ENCODE measurements around the gene SIRPB2. TPM values are rescaled to one million over a fixed set of nuclear protein-coding genes. Genes with fewer than 3 reads are reported as not detected.

SIRPB2 gene
- total and polyA plus RNA-seq, 2 of the 8 experiments (the other 6 are each of a cell fraction or from before 2014, with no cell fraction given), result 0.28 TPM; not detected in 1

DNA sequence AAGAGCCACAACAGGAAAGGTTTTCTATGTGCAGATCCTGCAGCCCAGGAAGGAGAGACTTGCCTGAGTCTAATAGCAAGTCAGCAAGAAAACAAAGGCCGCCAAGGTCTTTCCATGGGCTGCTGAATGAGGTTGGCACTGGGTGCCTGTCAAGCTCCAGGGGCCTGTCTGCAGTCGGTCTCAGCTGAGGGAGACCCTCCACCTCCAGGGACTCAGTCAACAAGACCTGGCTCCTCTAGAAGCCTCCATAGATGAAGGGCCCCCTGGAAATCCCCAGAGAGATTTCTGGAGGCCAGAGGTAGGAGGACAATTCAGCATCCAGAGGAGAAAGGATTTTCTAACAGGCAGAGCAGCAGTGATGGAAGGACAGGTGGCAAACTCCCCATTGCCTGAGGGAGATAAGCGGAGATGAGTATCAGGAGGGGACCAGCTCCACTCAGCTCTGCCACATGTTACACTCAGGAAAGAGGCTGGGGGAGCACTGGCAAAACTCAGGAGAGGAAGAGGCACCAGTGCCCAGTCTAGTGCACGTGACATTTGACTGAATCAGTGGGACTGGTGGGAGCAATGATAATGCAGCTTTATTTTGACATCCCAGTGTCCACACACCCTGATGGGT is 64.9 kb downstream of the SIRPB2 start:
- Histone ChIP-seq H3K9ac (replicated peaks in 1 of 4; ENCODE audit: extremely low read depth in 1 of 4, low read depth in 3 of 4, low read length in 3 of 4) (no peak overlapping the region), H3K79me2 (ENCODE audit: control insufficient read depth in 1 of 2, insufficient read depth in 2 of 2, low read length in 2 of 2) (no peaks in the 10 kb centered on the region), H2AK5ac (ENCODE audit: low read depth, low read length) (peak overlapping the region; percentile 4; the same call in 1 of the 2 replicates), H2BK5ac (ENCODE audit: low read depth, low read length) (peak overlapping the region; percentile 76; the same call in 1 of the 2 replicates), H3K14ac (ENCODE audit: insufficient read length) (no peak overlapping the region), H2BK120ac (replicated peaks; ENCODE audit: low read depth, low read length) (peak overlapping the region; percentile 91), H3K27ac (ENCODE audit: low read depth, low read length) (peak overlapping the region; percentile 28; the same call in 1 of the 2 replicates), H3K4me1 (replicated peaks in 1 of 4; ENCODE audit: control insufficient read depth in 3 of 4, insufficient read depth in 4 of 4, low read length in 3 of 4) (peaks cover 7 to 21% (median 12%) of the 10 kb centered on the region in 4 experiments; a peak in 6 of 7 replicates), H3K4me2 (ENCODE audit: insufficient read depth in 1 of 2, low read depth in 2 of 2, low read length in 2 of 2) (no peak overlapping the region), H3K36me3 (ENCODE audit: control insufficient read depth in 2 of 4, insufficient read depth in 4 of 4, low read length in 3 of 4) (no peaks in the 10 kb centered on the region), H2AFZ (ENCODE audit: low read length) (no peak overlapping the region), H4K8ac (ENCODE audit: extremely low read depth, insufficient read depth, low read length) (no peak overlapping the region), H3K4ac (replicated peaks; ENCODE audit: insufficient read length, low read depth, low read length) (peak overlapping the region; percentile 95), H4K20me1 (replicated peaks in 1 of 2; ENCODE audit: control insufficient read depth in 1 of 2, insufficient read depth in 2 of 2, low read length in 2 of 2) (no peaks in the 10 kb centered on the region), H2BK12ac (ENCODE audit: low read depth, low read length) (no peak overlapping the region; the same call in 1 of the 2 replicates), H3K9me3 (ENCODE audit: insufficient read depth in 2 of 2, low read depth in 1 of 2, low read length in 1 of 2) (no peaks in the 10 kb centered on the region; a peak in 1 of 4 replicates), H3K23ac (ENCODE audit: insufficient read length) (no peak overlapping the region), H4K91ac (replicated peaks; ENCODE audit: insufficient read length, low read length) (peak overlapping the region; percentile 94), H4K5ac (ENCODE audit: insufficient read length, low read depth, low read length) (peak overlapping the region; percentile 53), H3K23me2 (ENCODE audit: low read depth, low read length) (no peaks in the 10 kb centered on the region), H3K18ac (ENCODE audit: extremely low read depth, low read length) (peak overlapping the region; percentile 80), H2BK20ac (ENCODE audit: low read length) (peak overlapping the region; percentile 62; the same call in 1 of the 2 replicates), H3K56ac (replicated peaks; ENCODE audit: insufficient read length, low read depth, low read length) (peak overlapping the region; percentile 17), H3K27me3 (replicated peaks in 1 of 4; ENCODE audit: control insufficient read depth in 3 of 4, extremely low read depth in 1 of 4, insufficient read depth in 3 of 4, low read length in 3 of 4) (no peaks in the 10 kb centered on the region), H3K79me1 (ENCODE audit: low read depth, low read length) (no peaks in the 10 kb centered on the region), H2BK15ac (ENCODE audit: low read length) (no peak overlapping the region), H3K4me3 (ENCODE audit: extremely low read depth in 1 of 4, insufficient read depth in 2 of 4, low read depth in 3 of 4, low read length in 4 of 4) (no peak overlapping the region)
- POLR2A ChIA-PET (ENCODE audit: partially characterized antibody), result interaction anchor here (0.8 to 3.4 kb wide), 2 partner anchors 10 to 26 kb away, joined by 3 to 13 read pairs; no protein-coding TSS in a partner anchor
- CTCF ChIA-PET (ENCODE audit: partially characterized antibody), result interaction anchor here (0.7 to 9.0 kb wide), 9 partner anchors 11 to 662 kb away, joined by 3 to 139 read pairs (median 4); partner anchors contain the start of gene FKBP1A
- FAIRE-seq (no peak), DNase-seq (ENCODE audit: low read depth in 1 of 2, low spot score in 2 of 2) (no peak)
- WGBS, 2 experiments (ENCODE audit: extremely low coverage in 1 of 2, insufficient coverage in 1 of 2, insufficient read length in 1 of 2, insufficient replicate concordance in 2 of 2, low coverage in 1 of 2, low lambda C conversion rate in 2 of 2, missing lambda C conversion rate in 1 of 2), result 60% methylated on average over 4 of the region's 4 CpGs; no CpG with 5 or more reads in 1 of the 2 experiments
- TF ChIP-seq SIRT6 (IDR thresholded peaks at IDR 0.05; ENCODE audit: low read length), result no peak
- no peak for TF ChIP-seq CBX5 (IDR thresholded peaks at IDR 0.05; ENCODE audit: low read depth, low read length)
- no peak for TF ChIP-seq BCL11A (IDR thresholded peaks at IDR 0.05; ENCODE audit: low read depth in 2 of 2, low read length in 2 of 2)
- TF ChIP-seq RFX5 (IDR thresholded peaks at IDR 0.05; ENCODE audit: borderline replicate concordance, low read depth, low read length), result no peak
- no peak for TF ChIP-seq YY1 (IDR thresholded peaks at IDR 0.05; ENCODE audit: low read depth, low read length)
- no peak for TF ChIP-seq GABPA (IDR thresholded peaks at IDR 0.05; ENCODE audit: borderline replicate concordance, insufficient read depth, low read length)
- TF ChIP-seq RAD21 (IDR thresholded peaks at IDR 0.05 in 1 of 2, conservative IDR thresholded peaks at IDR 0.05 in 1 of 2; ENCODE audit: low read depth in 2 of 2, low read length in 2 of 2), result no peak
- no peak for TF ChIP-seq POU5F1 (IDR thresholded peaks at IDR 0.05; ENCODE audit: low read depth, low read length)
- no peak for TF ChIP-seq TAF7 (optimal IDR thresholded peaks at IDR 0.05; ENCODE audit: borderline replicate concordance, low read depth, low read length)
- no peak for TF ChIP-seq KDM1A (IDR thresholded peaks at IDR 0.05; ENCODE audit: borderline replicate concordance, low read length)
- TF ChIP-seq POLR2AphosphoS5 (IDR thresholded peaks at IDR 0.05; ENCODE audit: low read depth, low read length), result no peak
- TF ChIP-seq ATF3 (IDR thresholded peaks at IDR 0.05; ENCODE audit: insufficient read depth, low read depth, low read length), result no peak

Measured in H1 (cell line).